K562 (cell line): ENCODE measurements around the gene PKD1L1. TPM values are rescaled to one million over a fixed set of nuclear protein-coding genes. Genes with fewer than 3 reads are reported as not detected.

ENCODE experiments used
- CREB1 ChIP-seq, 2 experiments: sonication (generic) in 1 of 2; formaldehyde crosslinking in 1 of 2; IDR thresholded peaks; 2 replicates each; pipeline versions ENCODE4 v1.6.1 to v1.8.0; 2012 to 2022; ENCODE audit warnings: inconsistent platforms in 1 of 2, mild to moderate bottlenecking in 1 of 2, missing genetic modification reagents in 1 of 2, moderate library complexity in 1 of 2
- GTF2A2 ChIP-seq: IDR thresholded peaks from 2 replicates; pipeline ENCODE4 v1.6.1; 2016; ENCODE audit warnings: mild to moderate bottlenecking, missing genetic modification characterization, missing compliant biosample characterization
- HMBOX1 ChIP-seq: sonication (generic); IDR thresholded peaks from 2 replicates; pipeline ENCODE4 v1.6.1; 2016
- ZNF23 ChIP-seq: fragments of 250-450 bp; sonication (Bioruptor Pico); IDR thresholded peaks from 2 replicates; pipeline ENCODE4 v1.4.0; 2020; ENCODE audit warnings: mild to moderate bottlenecking
- polyA plus RNA-seq, 8 experiments: library from polyadenylated mRNA; depleted of rRNA in 4 of 8; stranded (reverse) in 5 of 8; unstranded in 3 of 8; fragments of >200 nt; fragmentation: Nextera tagmentation in 2 of 8; fragmentation: Illumina TruSeq in 1 of 8; extraction: Ambion mirVana in 2 of 8; extraction: Trizol in 1 of 8; gene quantifications; 2 replicates each; pipeline versions ENCODE4 v1.2.1 to v1.2.3, GENCODE V29; 2011 to 2014; ENCODE audit warnings: inconsistent platforms in 1 of 8, missing spikeins in 1 of 8
- total RNA-seq, 7 experiments: library from RNA; depleted of rRNA in 6 of 7; stranded (reverse); fragments of >200 nt in 6 of 7; fragmentation: Illumina TruSeq in 2 of 7; extraction: Trizol in 2 of 7; gene quantifications; 2 replicates each; pipeline versions ENCODE4 v1.2.1 to v1.2.3, GENCODE V29; 2011 to 2021; ENCODE audit warnings: low replicate concordance in 1 of 7
- TF ChIP-seq, protein P1 (sequence below): fragments of 250-450 bp; sonication (Bioruptor Pico); IDR thresholded peaks from 2 replicates; pipeline ENCODE4 v1.8.0; 2022; ENCODE audit warnings: inconsistent platforms
- TF ChIP-seq, protein P2 (sequence below): fragments of 450-650 bp; IDR thresholded peaks from 2 replicates; pipeline ENCODE4 v1.6.1; 2017; ENCODE audit warnings: antibody characterized with exemption, mild to moderate bottlenecking

Gene PKD1L1
- total and polyA plus RNA-seq, 9 of the 15 experiments (the other 6 are each of a cell fraction or from before 2014, with no cell fraction given) = 0.01 to 0.02 TPM; not detected in 7

DNA sequence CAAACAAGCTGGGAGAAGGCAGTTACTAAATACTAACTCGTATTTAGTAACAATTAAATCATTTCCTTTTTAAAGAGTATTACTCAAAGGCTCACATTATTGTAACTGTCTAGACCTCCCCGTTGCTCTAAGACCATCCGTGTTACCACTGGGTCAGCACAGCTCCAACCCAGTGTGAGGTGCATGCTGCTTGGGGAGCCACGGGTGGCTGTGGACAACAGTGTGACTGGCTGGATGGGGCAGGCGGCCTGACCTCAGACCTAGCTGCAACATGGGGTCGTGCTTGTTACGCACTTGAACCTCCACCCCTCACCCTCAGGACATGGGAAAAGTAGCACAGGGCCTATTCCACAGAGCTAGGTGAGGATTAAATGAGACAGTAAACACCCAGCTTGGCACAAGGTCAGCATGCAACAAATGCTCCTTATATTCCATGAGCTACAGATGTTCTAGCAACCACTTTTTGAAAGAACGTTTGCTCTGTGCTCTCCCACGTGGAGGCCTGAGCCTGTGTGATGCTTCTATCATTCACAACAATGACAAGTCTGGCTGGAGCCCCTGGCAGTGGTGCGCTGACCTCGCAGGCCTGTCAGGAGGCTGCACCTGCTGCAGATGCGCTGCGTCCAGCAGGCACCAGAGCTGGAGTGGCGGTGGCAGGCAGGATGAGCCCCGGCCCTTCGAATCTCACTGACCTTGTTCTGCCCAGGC lies 135.7 kb downstream of the PKD1L1 start (continued):
- TF ChIP-seq, protein P1, sequence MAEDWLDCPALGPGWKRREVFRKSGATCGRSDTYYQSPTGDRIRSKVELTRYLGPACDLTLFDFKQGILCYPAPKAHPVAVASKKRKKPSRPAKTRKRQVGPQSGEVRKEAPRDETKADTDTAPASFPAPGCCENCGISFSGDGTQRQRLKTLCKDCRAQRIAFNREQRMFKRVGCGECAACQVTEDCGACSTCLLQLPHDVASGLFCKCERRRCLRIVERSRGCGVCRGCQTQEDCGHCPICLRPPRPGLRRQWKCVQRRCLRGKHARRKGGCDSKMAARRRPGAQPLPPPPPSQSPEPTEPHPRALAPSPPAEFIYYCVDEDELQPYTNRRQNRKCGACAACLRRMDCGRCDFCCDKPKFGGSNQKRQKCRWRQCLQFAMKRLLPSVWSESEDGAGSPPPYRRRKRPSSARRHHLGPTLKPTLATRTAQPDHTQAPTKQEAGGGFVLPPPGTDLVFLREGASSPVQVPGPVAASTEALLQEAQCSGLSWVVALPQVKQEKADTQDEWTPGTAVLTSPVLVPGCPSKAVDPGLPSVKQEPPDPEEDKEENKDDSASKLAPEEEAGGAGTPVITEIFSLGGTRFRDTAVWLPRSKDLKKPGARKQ (CRISPR knock-in tag) = no peak
- TF ChIP-seq ZNF23 (CRISPR knock-in tag) (no peak), GTF2A2 (no peak), HMBOX1 (no peak), CREB1 (IDR thresholded peaks at IDR 0.05) (no peak), CREB1 (CRISPR knock-in tag; IDR thresholded peaks at IDR 0.05) (no peak)
- TF ChIP-seq, protein P2, sequence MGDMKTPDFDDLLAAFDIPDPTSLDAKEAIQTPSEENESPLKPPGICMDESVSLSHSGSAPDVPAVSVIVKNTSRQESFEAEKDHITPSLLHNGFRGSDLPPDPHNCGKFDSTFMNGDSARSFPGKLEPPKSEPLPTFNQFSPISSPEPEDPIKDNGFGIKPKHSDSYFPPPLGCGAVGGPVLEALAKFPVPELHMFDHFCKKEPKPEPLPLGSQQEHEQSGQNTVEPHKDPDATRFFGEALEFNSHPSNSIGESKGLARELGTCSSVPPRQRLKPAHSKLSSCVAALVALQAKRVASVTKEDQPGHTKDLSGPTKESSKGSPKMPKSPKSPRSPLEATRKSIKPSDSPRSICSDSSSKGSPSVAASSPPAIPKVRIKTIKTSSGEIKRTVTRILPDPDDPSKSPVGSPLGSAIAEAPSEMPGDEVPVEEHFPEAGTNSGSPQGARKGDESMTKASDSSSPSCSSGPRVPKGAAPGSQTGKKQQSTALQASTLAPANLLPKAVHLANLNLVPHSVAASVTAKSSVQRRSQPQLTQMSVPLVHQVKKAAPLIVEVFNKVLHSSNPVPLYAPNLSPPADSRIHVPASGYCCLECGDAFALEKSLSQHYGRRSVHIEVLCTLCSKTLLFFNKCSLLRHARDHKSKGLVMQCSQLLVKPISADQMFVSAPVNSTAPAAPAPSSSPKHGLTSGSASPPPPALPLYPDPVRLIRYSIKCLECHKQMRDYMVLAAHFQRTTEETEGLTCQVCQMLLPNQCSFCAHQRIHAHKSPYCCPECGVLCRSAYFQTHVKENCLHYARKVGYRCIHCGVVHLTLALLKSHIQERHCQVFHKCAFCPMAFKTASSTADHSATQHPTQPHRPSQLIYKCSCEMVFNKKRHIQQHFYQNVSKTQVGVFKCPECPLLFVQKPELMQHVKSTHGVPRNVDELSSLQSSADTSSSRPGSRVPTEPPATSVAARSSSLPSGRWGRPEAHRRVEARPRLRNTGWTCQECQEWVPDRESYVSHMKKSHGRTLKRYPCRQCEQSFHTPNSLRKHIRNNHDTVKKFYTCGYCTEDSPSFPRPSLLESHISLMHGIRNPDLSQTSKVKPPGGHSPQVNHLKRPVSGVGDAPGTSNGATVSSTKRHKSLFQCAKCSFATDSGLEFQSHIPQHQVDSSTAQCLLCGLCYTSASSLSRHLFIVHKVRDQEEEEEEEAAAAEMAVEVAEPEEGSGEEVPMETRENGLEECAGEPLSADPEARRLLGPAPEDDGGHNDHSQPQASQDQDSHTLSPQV = no peak
